TTC549 (cell line): ENCODE measurements around the gene NADSYN1.
"Not testable (repeated sequence)": the region's sequence is repeated elsewhere in the genome, so short reads cannot be mapped to it uniquely, and the experiment has no call there.

Source experiments
- FAIRE-seq: peaks from 2 replicates; lab custom pipeline; 2012; peaks lifted over from hg19 to GRCh38; lab: Jason Lieb, UNC

Gene NADSYN1

DNA sequence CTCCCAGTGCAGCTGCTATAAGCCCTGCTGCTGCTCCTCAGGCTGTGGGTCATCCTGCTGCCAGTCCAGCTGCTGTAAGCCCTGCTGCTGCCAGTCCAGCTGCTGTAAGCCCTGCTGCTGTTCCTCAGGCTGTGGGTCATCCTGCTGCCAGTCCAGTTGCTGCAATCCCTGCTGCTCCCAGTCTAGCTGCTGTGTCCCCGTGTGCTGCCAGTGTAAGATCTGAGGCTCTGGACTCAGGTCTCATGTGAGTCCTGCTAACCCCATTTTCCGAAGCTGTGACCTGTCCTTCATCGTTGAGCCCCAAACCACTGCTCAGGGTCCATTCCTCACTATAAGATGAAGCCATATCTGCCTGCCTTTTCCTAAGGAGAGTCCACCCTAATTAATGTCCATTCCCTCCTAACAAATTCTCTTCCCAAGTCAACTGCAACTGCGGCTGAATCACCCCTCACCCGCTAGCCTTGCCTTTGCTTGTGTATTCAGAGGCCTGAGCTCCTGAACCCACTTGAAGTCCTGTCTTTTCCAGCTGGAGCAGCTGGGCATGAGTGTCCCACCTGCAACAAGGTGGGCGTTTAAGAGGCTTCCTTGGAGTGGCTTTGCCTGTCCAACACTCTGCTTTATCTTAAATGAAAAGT, 74.7 kb downstream of the NADSYN1 start:
- no peak for FAIRE-seq

GRCh38 chr11:71530602-71531001, 77.6 kb downstream of the NADSYN1 start:
- no peak for FAIRE-seq

DNA sequence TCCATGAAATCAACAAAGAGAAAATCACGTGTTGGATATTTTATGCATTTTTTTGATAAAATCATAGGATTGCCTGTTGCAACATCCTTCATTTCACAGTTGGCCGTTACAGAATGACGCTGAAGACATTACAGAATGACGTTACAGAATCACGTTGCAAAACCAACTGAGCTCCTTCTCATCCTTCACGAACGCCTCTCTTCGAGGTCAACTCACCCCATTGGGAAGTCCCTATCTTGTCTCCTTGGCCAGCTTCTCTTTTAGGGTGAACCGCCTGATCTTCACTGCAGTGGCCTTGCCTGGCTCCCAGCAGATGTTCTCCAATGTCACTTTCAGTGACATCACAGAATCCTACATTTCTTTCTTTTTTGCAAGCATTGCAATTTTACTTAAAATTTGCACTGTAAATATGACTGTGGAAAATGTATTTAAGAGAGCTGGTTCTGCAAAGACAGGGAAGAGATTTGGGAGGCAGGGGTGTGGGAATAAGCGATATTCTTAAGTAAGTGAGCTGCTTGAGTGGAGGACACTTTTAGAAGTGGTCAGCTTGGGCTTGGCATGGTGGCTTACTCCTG, 79.1 kb downstream of the NADSYN1 start:
- FAIRE-seq: no peak

- FAIRE-seq: not testable (repeated sequence)
These were observed 82.0 kb downstream of the NADSYN1 start for GRCh38 chr11:71534711-71535608.

DNA sequence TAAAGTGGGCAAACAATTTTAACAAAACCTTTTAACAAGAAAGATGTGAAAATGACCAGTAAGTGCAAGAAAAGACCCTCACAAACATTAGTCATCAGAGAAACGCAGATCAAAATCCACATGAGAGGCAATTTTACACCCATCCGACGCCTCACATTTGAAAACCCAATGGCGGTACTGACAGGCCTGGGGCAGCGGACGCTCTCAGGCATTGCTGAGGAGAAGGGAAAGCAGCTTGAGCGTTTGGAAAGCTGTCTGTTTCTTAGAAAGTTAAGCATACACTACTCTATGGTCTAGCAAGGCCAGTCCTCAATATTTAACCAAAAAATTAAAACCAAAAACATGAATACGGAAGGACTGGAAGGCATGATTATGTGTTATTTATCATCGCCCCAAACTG, 82.8 kb downstream of the NADSYN1 start:
- FAIRE-seq: no peak

- no peak for FAIRE-seq
These were observed 84.5 kb downstream of the NADSYN1 start for GRCh38 chr11:71537537-71537936.

GRCh38 chr11:71537977-71538665, 85.1 kb downstream of the NADSYN1 start, which contains the start of gene KRTAP5-8:
Gene KRTAP5-8 (plus strand): TSS chr11:71538025. CDS start chr11:71538056, 31 bp downstream.
- not testable (repeated sequence) for FAIRE-seq

- FAIRE-seq: no peak
These were observed 85.6 kb downstream of the NADSYN1 start for GRCh38 chr11:71538666-71538990.

GRCh38 chr11:71539017-71539416, 86.0 kb downstream of the NADSYN1 start:
- no peak for FAIRE-seq

GRCh38 chr11:71539971-71540370, 87.0 kb downstream of the NADSYN1 start:
- not testable (repeated sequence) for FAIRE-seq

DNA sequence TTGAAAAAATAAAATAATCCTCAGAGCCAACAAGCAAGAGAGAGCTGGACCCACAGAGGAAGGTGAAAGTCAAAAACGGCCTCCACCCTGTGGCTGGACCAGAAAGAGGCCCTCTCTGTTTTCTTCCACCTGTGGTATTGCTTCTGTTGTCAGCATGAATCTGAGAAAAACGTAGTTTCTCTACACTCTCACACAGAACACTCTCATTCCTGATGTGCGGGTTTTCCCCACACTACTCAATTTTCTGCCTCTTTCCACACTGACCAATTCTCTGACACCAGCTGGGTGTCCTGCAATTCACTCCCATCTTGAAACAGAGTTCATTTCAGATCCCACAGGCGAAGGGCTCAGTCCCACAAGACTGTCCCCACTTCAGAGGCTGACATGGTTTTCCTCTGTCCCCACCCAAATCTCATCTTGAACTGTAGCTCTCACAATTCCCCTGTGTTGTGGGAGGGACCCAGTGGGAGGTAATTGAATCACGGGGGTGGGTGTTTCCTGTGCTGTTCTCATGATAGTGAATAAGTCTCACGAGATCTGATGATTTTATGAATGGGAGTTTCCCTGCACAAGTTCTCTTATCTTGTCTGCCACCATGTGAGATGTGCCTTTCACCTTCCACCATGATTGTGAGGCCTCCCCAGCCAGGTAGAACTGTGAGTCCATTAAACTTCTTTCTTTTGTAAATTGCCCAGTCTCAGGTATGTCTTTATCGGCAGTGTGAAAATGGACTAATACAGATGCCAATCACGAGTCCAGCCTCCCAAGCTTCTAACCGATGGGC, 87.7 kb downstream of the NADSYN1 start:
- FAIRE-seq: not testable (repeated sequence)

- no peak for FAIRE-seq
These were observed 89.4 kb downstream of the NADSYN1 start for GRCh38 chr11:71542382-71542781.

GRCh38 chr11:71542879-71543777, 90.1 kb downstream of the NADSYN1 start:
- FAIRE-seq: no peak

DNA sequence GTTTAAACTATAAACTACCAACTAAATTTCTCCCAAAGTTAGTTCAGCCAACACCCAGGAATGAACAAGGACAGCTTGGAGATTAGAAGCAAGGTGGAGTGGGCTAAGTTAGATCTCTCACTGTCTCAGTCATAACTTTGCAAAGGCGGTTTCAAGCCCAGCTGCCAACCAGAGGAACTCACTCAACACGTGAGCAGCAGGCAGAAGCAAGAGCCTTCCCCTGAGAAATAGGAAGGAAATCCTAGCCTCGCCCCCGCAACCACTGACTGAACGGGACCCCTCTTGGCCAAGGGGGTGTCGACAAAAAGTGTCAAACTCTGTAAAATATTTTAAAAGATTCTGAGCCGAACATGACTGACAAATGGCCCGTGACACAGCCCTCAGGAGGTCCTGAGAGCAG, 90.9 kb downstream of the NADSYN1 start:
- FAIRE-seq: no peak

- no peak for FAIRE-seq
These were observed 91.7 kb downstream of the NADSYN1 start for GRCh38 chr11:71544525-71545214.

GRCh38 chr11:71545405-71545966, 92.5 kb downstream of the NADSYN1 start:
- FAIRE-seq: no peak

- FAIRE-seq: no peak
These were observed 95.1 kb downstream of the NADSYN1 start, which contains the start of gene KRTAP5-9 for GRCh38 chr11:71548120-71548519. Gene KRTAP5-9 (plus strand): TSS chr11:71548420. CDS start chr11:71548658, 238 bp downstream.

DNA sequence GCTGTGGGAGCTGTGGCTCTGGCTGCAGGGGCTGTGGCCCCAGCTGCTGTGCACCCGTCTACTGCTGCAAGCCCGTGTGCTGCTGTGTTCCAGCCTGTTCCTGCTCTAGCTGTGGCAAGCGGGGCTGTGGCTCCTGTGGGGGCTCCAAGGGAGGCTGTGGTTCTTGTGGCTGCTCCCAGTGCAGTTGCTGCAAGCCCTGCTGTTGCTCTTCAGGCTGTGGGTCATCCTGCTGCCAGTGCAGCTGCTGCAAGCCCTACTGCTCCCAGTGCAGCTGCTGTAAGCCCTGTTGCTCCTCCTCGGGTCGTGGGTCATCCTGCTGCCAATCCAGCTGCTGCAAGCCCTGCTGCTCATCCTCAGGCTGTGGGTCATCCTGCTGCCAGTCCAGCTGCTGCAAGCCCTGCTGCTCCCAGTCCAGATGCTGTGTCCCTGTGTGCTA, 95.7 kb downstream of the NADSYN1 start:
- FAIRE-seq: no peak
